ENCODE results near the gene RBMS1.

The RBMS1 gene, protein sequence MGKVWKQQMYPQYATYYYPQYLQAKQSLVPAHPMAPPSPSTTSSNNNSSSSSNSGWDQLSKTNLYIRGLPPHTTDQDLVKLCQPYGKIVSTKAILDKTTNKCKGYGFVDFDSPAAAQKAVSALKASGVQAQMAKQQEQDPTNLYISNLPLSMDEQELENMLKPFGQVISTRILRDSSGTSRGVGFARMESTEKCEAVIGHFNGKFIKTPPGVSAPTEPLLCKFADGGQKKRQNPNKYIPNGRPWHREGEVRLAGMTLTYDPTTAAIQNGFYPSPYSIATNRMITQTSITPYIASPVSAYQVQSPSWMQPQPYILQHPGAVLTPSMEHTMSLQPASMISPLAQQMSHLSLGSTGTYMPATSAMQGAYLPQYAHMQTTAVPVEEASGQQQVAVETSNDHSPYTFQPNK

DNA sequence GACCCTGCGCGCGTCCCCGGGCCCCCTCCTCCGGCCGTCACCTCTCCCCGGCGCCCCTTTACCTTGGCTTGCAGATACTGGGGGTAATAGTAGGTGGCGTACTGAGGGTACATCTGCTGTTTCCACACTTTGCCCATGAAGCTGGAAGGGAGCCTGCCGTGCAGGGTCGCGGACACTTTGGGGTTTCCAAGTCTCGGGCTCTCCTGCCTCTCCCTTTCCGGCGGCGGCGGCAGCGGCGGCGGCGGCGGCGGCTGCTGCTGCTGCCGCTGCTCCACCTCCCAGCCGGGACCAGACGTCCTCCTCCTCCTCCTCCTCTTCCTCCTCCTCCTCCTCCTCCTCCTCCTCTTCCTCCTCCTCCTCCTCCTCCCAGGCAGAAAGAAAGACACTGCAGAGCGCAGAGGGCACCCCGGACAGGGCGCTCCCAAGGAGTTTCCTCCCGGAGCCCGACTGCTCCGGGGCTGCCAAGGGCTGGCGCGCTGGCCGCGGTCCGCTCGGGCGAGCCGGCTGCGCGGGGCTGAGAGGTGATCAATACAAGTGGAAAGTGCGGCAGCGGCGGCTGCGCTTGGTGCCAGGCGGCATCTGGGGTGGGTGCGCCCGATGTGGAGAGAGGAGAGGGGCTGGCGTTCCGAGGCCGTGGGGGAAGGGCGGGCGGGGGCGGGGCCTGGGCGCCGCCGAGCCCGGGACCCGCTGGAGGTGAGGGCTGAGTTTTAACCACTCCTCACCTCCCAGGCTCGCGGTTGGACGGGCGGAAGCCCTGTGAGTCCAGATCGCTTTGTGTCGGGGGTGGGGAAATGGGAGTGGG lies at the start of gene RBMS1:
TSS of gene RBMS1 (minus strand) at position 581 of the 802 bp plus-strand sequence. CDS start at position 137, 444 bp downstream.
- peak; percentile 52 for DNase-seq

- no peak for DNase-seq
Observed at GRCh38 chr2:160541745-160542144, 48.1 kb upstream of the RBMS1 start.

- DNase-seq = no peak
Observed at GRCh38 chr2:160538559-160539355, 45.1 kb upstream of the RBMS1 start.

GRCh38 chr2:160538115-160538514 lies 44.5 kb upstream of the RBMS1 start:
- no peak for DNase-seq

DNA sequence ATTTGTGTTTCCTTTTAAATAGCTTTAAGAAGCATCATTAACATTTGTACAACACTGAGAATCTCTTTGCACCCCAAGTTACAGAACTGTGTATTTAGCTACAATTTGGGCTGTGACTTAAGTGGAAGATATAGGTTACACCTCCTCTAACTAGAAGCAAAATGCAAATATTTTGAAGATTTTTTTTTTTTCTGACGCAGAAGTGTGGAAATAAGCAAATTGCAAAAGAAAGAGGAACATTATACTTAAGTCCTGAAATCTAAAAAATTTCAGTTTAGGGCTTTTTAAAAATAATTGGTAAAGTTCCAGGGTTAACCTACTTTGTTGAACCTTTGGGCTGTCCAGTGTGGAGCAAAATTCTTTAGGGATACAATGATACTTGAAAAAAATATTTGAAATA lies 41.4 kb upstream of the RBMS1 start:
- DNase-seq = no peak

- no peak for DNase-seq
Observed at GRCh38 chr2:160534249-160534648, 40.6 kb upstream of the RBMS1 start.

DNA sequence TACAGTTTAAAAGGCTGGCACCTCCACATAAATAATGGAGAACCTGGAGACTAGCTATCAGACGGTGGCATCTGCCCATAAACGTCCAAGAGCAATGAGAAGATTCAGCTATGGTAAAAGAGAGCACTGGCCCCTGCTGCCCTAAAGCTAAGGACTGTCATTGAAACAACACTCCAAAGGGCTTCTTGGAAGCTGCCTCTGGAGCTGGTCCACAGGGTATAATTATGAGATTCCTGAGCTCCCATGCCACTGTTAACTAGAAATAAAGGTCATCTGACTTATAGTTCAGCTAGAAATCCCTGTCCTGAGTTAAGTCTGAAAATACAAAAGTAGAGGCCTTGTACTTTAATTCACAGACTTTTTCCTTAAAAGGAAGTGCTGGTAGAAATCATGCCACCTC lies 39.9 kb upstream of the RBMS1 start:
- no peak for DNase-seq

DNA sequence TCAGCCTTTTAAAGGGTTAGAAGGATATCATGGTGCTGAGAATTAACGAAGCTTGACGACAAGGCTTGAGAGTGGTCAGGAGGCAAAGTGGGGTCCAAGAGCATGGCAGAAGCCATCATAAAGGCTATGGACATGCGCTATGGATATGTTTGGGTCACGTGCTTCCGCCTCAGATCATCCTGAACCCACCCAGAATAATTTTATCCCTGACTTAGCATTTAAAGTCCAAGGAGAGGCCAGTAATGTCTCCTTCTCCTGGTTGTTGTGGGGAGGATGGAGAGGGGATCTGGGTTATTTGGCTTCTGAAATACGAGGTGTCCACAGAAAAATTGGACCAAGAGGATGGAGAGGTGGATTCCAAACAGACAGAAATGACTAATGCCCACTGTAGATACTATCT lies 38.8 kb upstream of the RBMS1 start:
- no peak for DNase-seq

- DNase-seq = no peak
Observed at GRCh38 chr2:160522951-160523710, 29.5 kb upstream of the RBMS1 start.

- no peak for DNase-seq
Observed at GRCh38 chr2:160517731-160518130, 24.1 kb upstream of the RBMS1 start.

GRCh38 chr2:160516547-160517365 lies 23.1 kb upstream of the RBMS1 start:
- DNase-seq = no peak

- no peak for DNase-seq
Observed at GRCh38 chr2:160515120-160515519, 21.5 kb upstream of the RBMS1 start.

- no peak for DNase-seq
Observed at GRCh38 chr2:160513120-160513519, 19.5 kb upstream of the RBMS1 start.

DNA sequence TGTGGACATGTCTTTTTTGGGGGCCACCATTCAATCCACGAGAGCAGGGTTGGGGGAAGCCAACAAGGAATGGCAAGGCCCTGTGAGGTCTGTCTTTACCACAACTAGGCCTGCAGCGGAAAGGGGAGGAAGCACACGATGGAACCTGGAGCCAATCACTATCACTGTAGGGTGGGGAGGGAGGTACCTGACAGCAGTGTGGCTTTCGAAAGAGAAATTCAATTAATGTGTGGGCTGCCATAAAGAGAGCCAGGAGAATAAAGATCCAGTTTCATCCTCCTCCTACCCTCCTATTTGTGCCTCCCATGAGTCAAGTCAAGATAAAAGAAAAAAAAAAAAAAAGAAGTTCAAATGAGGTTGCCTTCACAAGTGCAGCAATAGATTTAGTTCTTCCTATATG lies 18.9 kb upstream of the RBMS1 start:
- no peak for DNase-seq

GRCh38 chr2:160510617-160511016 lies 17.0 kb upstream of the RBMS1 start:
- no peak for DNase-seq

GRCh38 chr2:160509016-160509415 lies 15.4 kb upstream of the RBMS1 start:
- DNase-seq = no peak

GRCh38 chr2:160507464-160507863 lies 13.9 kb upstream of the RBMS1 start:
- no peak for DNase-seq

DNA sequence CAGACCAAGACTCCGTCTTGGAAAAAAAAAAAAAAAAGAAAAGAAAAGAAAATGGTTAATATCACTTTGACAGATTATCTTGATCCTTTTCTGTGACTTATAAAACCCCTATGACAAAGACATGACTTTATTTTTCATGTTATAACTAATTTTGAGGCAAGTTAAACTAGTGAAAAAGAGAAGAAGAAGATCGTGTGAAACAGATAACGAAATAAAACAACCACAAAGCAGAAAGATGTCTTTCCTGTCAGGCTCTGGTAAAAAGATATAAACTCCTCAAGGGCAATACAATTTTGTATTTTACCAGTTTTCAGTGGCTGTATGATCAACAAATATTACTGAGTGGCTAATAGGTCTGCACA lies 13.4 kb upstream of the RBMS1 start:
- DNase-seq = no peak

GRCh38 chr2:160506371-160507045 lies 12.9 kb upstream of the RBMS1 start:
- DNase-seq = no peak

DNA sequence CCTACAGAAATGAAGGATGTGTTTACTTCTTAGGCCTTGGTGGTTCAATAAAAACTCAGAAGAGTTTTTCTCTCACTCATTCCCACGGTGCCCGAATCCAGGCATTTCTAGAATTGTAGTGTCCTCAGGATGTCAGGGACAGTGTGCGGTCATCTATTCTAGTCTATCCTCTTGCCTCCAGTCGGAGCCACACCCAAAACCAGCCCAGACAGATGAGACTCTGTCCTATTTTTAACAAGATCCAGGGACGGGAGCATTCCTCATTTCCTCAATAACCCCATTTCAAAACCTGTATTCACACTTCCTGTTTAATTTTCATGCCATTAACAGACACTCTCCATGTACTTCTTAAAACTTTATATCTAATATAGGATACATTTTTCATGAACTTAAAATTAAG lies 11.6 kb upstream of the RBMS1 start:
- DNase-seq = no peak

DNA sequence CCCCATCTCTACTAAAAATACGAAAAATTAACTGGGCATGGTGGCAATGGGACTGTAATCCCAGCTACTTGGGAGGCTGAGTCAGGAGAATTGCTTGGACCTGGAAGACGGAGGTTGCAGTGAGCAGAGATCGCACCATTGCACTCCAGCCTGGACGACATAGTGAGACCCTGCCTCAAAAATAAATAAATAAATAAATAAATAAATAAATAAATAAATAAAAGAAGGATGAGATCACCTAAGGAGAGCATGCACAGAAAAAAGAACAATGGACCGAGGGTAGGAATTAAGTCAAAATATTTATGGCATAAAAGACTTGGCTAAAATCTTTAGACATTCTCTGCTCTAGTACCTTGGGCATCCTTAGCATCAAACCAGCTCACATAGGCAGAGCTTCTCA lies 8.9 kb upstream of the RBMS1 start:
- DNase-seq = no peak
